ENCODE measurements around the gene MTA3.

DNA sequence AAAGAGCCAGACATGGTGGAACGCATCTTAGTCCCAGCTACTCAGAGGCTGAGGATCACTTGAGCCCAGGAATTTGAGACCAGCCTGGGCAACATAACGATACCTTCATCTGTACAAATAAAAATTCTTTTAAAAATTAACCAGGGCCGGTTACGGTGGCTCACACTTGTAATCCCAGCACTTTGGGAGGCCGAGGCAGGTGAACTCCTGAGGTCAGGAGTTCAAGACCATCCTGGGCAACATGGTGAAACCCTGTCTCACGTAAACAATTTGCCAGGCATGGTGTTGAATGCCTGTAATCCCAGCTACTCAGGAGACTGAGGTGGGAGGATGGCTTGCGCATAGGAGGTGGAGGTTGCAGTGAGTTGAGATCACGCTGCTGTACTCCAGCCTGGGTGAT, 48.8 kb upstream of the MTA3 start:
- TF ChIP-seq ZNF274 (IDR thresholded peaks at IDR 0.05; ENCODE audit: low read depth, low read length) (no peak), YY1 (IDR thresholded peaks at IDR 0.05; ENCODE audit: insufficient read depth, insufficient read length) (no peak), SUZ12 (IDR thresholded peaks at IDR 0.05; ENCODE audit: extremely low read depth, insufficient read depth, insufficient read length) (no peak)
